Measurements from ENCODE around the gene DLST.

The DLST gene

DNA sequence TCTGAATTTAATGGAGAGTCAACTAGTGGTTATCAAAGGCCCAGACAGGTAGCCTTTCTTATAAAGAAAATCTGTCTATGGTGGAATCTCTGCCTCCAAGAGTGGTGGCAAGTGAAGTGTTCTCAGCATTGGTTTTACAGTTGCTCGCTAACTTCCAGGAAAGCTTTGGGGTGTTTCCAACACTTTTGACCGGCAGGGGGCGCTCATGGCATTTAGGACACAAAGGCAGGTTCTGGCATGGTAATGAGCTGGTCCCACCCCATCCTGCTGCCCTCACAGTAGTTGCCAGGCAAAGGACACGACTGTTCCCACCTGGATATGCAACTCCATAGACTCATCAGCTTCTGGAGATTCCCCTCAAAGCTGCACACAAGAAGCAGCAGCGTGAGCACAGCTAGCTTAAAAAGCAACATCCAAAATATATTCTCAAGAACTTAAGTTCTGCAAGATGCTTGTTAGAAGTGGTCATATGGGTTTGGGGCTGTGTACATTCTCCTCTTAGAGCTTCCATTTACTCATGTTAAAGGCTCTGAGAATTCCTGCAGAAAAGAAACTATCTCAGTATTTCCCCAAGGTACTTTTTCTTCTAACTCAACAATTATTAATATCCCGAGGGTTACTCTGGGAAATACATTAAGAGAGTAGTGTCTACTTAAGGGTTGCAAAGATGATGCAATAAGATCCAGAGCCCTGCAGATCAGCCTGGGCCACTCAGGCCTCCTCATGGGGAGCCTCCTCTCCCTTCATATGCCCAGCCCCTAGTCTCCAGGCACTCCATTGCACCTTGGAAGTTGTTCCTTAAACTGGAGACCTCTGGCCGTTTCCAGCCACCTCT is 20.6 kb upstream of the DLST start:
- peak; percentile 98 for DNase-seq

DNA sequence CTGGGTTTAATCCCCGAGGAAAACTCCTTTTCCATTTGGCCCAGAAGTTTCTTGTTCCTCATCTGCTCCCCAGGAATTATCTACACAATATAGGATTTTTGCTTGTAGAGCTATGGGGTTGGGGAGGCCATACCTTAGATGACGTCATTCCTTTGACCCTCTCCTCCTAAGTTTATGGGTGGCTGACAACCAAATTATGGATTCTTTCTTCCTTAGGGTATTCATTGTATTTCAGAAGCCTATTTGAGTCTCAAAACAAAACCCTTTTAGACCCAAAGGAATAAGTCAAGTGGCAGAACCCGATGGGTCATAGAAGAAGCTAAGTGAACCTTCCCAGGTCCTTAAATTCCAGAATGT is 20.0 kb upstream of the DLST start:
- no peak for DNase-seq

GRCh38 chr14:74863274-74863673 is 18.4 kb upstream of the DLST start:
- DNase-seq, result no peak

- no peak for DNase-seq
Measured at GRCh38 chr14:74864198-74864597, 17.5 kb upstream of the DLST start.

DNA sequence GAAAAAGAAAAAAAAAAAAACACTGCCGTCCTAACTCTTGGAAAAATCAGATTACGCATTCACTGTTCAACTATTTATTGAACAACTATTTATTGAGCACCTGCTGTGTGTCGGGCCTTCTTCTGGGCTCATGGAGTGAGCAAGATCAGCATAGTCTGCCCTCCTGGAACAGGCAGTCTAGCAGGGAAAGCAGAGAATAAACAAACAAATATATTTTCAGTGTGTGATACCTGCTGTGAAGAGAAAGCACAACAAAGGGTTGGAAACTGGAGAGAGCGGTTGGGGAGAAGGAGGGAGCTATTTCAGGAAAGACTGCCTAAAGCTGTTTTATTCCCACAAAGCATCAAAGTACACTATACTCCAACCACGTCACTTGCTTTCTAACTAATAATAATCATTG is 16.6 kb upstream of the DLST start:
- no peak for DNase-seq

DNA sequence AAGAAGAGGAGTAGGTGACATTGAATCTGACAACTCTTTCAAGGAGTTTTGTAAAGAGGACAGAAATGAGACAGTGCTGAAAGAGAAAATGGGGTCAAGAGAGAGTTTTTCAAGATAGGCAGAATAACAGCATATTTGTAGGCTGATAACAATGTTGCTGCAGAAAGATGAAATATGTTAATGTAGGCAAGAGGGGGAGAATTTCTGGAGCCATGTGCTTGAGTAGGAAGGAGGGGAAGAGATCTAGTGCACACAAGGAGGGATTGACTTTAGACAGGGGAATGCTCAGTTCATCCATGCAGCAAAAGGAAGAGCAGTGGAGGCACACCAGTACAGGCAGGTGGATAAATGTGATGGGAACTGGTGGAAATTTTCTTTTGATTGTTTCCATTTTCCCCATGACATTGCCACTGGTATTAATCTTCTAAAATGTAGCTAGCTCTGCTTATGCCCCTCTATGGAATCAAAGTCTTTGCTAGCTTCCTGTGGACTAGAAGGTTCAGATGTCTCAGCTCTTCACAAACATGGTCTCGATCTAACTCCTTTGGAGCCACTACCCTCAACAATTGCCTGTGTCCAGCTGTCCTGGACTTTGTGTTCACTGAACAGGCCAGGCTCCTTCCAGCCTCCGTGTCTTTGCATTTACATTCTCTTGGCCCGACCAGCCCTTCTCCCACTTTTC is 14.9 kb upstream of the DLST start:
- no peak for DNase-seq

DNA sequence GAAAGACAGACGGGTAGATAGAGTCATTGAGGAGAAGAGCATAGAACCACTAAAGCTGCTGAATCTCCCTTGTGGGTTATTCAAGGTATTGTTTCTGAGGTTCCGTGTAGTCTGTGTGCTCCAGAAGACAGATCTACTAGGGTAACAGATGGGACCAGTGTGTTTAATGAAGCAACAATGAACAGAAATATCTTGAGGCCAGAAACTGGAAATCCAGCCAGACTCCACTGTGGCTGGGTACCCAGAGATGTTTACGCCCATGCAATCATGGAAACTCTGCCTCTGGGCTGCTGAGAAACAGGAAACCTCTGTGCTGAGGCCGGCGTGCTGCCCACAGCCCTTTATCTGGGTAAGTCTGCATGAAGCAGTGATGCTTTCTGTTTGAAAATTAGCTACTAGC is 14.0 kb upstream of the DLST start:
- DNase-seq, result peak; percentile 86

GRCh38 chr14:74868739-74869138 is 13.0 kb upstream of the DLST start:
- DNase-seq, result no peak

DNA sequence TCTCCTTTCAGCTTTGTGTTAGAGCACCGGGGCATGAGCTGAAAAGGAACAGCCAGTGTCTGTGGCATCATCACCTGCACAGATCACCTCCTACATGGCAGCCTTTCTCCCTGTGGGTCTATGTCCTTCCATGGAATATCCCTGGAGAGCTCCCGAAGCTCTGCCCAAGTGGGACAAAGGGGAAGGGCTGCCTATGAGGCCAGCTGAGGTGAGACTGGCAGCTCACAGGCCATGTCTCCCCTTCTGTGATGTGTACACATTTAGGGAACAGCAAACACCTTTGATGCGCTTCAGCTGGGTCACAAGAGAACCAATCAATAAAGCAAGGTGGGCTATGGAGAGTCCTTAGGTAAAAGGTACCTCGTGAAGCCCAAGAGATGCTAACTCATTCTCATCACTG is 9.9 kb upstream of the DLST start:
- DNase-seq, result no peak

DNA sequence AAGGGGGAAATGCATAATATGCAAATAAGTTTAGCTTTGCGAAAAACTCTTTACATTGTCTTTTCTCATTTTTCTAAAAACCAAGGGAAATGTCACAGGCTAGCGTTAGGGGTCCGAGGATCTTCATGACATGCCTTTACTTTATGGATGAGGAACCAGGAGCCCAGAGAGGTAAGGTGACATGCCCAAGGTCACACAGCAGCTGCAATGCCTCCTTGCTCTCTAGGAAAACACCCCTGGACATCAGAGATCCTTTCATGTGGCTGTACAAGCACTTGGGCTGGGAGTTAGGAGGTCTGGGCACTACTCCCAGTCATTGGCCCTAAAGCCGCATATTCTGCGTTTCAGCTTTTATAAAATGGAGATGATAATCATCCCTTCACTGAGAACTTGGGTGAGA is 6.5 kb upstream of the DLST start:
- DNase-seq, result no peak

DNA sequence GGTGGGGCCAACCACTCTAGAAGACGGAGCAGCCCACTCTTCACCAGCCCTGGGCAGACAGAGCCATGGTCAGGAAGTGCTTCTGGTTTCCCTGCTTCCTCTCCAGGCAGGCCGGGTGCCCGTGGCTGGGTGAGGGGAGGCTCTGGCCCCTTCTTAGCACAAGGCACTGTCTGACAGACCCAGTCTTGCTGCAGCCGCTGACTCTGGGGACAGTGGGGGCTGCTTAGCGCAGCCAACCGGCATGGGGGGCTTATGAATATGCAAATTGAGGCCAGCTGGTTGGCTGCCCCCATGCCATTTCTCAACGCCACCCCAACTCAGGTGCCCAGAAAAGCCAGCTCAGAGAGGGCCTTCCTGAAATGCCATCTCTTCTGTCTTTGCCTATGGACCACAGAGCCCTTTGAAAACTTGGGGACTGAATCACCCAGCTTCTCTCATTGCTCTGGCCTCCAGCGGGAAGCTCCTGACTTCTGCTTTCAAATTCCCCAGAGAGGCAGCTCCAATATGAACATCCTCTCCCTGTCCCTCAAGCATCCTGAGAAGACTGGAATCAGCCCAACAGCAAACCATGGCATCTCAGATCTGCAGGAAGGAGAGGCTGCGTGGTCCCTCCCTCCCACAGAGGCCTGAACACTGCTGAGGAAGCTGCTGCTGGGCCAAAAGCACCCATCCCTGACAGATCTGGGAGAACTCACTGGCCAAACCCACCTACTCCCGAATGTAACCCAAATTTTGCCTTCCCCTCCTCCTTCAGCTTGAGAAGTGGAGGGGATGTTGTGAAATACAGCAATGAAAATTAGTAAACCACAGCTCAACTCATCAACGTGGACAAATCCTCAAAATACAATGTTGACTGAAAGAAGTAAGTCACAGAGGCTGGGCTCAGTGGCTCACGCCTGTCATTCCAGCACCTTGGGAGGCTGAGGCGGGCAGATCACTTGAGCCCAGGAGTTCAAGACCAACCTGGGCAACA is 5.5 kb upstream of the DLST start, which contains the start of gene PROX2:
PROX2 (minus strand) TSS at position 205 of the 973 bp plus-strand sequence. CDS start 12,311 bp downstream, outside the sequence.
- no peak for DNase-seq

DNA sequence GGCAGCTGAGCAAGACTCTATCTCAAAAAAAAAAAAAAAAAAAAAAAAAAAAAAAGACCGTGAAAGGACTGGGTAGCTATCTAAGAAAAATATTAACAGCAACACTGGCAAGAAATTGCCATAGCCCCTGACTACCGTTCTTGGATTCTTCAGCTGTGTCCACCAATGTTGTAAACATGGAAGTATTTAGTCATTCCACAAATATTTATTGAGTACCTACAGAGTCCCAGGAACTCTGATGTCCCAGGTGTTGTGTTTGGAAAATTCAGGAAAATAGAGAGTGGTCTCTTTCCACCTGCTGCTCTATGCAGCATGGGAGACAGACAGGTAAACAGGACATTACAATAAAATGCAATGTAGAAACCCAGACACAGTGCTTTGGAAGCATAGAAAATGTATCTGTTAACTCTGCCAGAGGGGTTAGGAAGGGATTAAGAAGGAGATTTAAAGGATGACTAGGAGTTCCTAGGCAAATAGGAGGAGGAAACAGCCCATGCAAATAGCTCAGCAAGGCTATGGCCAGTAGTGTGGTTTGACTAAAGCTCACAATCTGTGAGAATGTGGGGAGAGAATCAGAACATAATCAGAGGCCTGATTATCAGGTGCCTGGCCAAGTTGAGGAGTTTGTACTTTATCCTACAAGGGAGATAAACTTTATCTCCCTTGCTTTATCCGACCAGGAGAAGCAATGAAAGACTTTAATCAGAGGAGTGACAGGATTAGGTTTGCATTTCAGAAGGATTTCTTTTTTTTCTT is 2.1 kb upstream of the DLST start:
- DNase-seq, result no peak

DNA sequence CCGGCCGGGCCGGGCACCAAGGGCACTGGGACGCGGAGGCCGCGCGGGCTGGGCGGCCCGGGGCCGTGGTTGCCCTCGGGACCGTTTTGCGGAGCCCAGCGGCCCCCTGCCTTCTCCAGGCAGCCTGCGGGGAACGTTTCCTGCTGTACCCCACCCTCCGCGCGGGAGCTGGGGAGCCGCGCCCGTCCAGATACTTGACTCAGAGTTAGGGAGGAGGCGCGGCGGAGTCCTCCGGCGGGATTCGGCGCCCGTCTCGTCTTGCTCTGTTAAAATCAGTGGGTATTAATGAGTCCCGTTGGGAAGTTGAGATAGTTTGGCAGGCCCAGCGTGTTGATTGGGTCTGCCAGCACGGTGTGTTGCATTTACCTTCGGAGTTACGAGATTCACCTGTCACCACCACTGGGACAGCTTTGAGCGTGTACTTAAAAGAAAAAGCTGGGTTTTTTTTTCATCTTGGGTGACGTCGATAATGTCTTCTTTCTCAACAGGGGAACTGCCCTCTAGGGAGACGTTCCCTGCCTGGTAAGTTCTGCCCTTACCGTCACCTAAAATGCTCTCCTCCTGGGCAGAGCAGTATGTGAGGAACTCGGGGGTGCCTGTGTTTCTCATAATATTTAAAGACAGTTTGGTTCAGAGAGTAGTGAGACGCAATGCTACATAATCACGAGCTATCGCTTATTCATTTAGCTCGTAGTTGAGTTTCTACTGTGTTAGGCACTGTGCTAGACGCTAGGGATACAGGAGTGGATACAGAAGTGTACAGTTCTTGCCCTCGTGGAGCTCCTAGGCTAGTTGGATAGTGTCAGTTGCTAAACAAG is 596 bp downstream of the DLST start:
- no peak for DNase-seq

- DNase-seq, result no peak
Measured at GRCh38 chr14:74886001-74886400, 4.3 kb downstream of the DLST start.

GRCh38 chr14:74888164-74889158 is 6.7 kb downstream of the DLST start:
- DNase-seq, result no peak

DNA sequence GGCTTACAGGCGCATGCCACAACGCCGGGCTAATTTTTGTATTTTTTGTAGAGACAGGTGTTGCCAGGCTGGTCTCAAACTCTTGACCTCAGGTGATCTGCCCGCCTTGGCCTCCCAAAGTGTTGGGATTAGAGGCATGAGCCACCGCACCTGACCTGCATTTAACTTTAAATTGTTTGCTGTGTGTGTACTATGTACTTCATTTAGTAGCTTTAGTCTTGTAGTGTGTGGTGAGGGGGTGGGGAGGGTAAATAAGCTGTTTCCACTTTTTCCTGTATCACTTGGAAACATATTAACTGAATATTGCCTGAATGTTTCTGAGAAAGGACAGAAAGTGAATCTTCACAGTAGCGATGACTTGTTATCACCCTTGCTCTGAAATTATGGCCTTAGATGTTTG is 8.5 kb downstream of the DLST start:
- no peak for DNase-seq

GRCh38 chr14:74891870-74892269 is 10.2 kb downstream of the DLST start:
- DNase-seq, result no peak

GRCh38 chr14:74892745-74893144 is 11.0 kb downstream of the DLST start:
- no peak for DNase-seq

DNA sequence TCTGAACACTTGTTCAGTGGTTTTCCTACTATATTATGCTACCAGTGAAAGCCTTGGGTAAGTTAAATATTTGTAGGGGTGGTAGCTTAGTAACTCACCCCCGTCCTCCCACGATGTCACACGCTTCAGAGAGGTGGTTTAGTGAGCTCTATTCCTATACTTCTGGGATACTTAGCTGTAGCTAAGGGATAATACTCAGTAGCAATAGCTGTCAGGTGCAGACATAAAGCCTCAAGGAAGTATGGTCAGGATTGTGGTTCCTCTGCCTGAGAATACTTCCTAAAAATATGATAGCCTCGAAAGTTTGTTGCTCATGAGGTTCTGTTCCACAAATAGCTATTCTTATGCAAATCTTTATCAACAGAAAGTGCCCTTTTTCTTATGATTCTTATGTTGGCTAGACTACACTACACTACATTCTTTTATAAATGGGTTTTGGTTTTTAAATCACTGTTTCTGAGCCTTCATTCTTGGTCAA is 11.9 kb downstream of the DLST start:
- no peak for DNase-seq

GRCh38 chr14:74896400-74896799 is 14.7 kb downstream of the DLST start:
- no peak for DNase-seq
